HG03469 (cell line): ENCODE measurements around the gene KIF16B.

Experiments
- ATAC-seq: cut with Tn5 transposase; IDR thresholded peaks from one replicate; pipeline ENCODE4 v1.9.1; 2021; ENCODE audit warnings: mild to moderate bottlenecking, moderate library complexity, moderate number of reproducible peaks; ENCODE audit not compliant: unreplicated experiment

Gene KIF16B

DNA sequence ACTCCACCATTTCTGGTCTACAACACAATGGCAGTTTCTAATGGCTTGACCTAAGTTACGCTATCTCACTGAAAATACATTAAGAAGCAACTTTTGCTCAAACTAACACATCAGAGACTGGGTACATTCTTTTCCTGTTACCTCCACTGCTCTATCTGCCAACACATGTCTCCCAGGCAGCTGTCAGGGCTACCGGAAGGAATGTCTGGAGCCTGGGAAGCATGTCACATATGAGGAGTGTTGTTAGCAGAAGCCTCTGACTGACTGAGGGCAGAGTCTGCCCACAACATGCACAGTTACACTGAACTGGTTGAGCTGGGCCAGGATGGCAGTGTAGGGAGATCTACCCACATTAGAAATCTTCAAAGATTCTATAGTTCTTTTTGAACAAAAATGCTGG is 264.5 kb downstream of the KIF16B start:
- ATAC-seq: no peak

DNA sequence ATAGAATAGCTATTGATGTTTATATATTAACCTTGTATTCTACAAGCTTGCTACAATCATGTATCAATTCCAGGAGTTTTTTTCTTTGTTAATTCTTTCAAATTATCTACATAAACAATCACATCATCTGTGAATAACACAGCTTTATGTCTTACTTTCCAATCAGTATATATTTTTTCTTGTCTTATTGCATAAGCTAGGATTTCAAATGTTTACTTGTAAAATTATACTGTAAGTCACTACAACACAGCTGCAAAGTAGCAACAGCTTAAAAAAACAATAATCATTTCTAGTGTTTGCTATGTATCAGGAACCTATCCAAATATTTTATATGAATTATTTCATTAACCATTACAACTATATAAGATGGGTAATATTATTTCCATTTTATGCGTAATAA is 270.4 kb downstream of the KIF16B start:
- ATAC-seq: no peak

GRCh38 chr20:16301986-16302385 is 271.3 kb downstream of the KIF16B start:
- ATAC-seq: no peak

DNA sequence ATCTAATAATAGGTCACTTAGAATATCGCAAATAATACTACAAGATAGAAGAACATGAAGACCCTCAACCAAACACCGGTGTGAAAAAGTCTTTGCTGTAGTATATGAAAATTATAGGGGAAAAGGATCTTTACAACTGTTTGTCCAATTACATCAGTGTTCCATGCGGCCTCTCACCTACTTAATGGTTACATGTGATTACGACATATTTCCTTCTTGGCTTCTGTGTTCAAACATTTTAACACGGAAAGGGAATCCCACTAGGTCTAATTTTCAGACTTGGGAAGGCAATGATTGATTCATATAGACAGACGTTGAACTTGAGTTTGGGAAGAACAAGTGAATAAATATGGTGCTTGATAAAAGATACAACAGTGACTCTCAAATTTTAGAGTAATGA is 273.4 kb downstream of the KIF16B start:
- no peak for ATAC-seq

DNA sequence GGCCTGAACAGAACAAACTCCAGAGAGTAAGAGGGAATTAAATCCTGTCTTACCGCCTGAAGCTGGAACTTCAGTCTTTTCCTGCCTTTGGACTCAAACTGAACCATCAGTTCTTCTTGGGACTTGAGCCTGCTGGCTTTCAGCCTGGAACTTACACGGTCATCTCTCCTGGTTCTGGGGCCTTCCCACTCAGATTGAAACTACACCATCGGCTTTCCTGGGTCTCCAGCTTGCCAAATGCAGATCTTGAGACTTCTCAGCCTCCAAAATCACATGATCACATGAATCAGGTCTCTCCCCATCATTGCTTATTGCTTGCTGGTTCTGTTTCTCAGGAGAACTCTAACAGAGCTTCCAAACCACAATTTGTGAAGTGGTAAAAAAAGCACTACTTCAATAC is 276.3 kb downstream of the KIF16B start:
- no peak for ATAC-seq

DNA sequence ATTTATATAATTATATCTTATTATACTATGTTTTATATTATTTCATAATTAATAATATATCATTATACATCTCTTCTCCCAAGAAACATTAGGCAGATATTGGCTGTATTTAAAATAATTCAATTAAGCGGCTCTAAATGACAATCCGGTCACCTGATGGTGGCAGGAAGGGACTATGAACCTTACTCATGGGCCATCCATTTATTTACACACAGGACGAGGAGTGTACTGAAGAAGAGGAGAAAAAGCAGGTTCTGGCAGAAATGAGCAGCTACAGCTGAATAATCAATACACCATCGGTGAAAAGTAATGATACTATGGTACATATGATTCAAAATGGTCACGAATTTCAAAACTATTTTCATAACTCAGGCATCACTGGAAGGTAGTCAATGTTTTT is 277.7 kb downstream of the KIF16B start:
- no peak for ATAC-seq

DNA sequence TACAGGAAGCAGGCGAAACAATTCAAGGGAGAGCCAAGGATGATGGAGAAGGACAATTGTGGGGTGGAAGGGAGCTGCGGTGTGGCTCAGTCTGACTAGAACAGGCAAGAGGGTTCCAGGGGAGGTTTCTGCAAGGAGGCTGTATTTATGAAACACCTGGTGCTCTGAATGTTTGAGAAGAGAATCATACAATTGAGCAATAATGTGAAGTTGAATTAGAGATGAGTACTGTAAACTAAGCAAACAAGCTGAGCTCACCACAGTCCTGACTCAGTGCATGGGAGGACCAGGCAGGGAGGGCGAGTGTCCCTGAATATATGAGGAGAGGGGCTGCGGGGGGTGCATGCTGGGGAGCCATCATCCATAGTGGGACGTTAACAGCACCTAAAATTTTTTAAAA is 279.7 kb downstream of the KIF16B start:
- ATAC-seq: no peak

GRCh38 chr20:16292226-16292880 is 280.9 kb downstream of the KIF16B start:
- ATAC-seq: no peak

DNA sequence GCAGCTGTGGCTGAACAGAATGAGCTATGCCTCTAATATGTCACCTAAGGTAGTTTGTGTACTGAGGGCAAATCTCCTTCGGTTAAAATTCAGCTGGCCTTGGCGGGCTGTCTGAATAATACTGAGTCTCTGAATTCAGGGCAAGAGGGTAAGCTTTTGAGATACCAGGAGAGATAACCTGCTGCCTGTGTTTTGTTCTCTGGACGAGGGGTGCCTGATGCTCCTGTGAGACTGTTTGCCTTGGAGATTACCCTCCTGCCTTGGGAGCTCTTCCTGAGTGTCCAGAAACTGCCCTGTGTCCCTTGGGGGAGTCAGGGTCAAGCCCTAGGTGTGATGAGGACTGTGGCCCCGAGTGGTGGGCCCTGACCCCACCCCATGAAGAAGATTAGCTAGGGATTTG is 282.9 kb downstream of the KIF16B start:
- no peak for ATAC-seq

DNA sequence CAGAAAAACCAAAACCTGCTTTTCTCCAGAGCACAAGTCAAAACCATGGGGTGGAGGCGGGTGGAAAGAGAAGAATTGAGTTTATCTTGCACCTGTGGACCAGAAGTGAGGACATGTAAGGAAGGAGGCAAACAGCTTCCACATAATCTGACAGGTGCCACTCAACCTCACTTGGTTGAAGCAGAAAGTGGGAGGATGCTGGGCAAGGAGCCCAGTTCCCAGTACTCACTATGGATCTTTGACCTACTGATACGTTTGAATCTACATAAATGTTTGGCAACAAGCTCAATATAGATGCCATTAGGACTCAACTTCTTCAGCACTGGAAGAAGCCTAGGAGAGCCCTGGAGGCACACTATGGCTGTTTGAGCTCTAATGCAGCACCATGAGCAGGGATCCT is 285.5 kb downstream of the KIF16B start:
- ATAC-seq: no peak

DNA sequence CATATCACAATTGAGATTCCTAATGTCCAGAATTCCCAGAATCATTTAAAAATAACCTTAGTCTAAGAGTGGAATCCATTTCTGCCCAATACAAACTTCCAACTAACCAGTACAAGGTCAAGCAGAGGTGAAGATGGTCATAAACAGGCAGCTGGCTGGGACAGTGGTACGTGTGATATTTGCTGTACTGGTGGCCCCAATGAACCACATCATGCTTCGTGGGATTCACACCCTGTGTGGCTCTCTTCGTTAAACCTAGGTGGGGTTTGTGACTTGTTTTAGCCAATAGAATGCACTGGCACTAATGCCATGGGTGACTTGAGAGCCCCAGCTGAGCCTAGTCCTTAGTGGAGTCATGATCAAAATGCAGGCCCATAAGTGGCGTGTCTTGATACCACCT is 286.6 kb downstream of the KIF16B start:
- no peak for ATAC-seq

DNA sequence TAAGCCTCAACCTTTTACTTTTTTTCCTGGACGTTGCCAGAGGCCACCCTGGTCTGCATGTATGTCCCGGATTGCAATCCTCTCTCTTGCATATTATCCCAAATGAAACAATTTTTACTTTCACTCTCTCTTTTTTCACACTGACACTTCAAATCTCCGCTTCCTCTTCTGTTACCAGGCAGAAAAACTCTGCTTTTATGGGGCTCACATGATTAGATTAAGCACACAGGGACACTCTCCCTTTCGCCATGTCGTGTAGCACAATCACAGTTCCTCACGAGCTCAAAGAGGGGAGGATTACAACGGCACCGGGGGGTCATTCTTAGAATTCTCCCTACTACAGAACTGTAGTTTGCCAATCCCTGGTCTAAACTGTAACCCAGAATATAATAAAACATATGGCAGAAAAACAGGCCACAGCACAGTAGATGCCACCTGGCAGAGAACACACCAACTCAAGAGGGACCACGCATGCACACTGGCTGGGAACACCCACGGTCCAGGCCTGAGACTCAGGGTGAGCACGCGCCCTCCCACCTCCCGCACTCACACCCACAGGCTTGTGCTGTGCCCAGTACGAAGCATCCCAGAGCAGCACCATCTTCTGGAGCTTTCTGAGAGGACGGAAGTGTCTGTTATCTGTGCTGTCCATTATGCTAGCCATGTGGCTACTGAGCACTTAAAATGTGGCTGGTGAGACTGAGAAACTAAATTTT is 288.7 kb downstream of the KIF16B start:
- no peak for ATAC-seq

DNA sequence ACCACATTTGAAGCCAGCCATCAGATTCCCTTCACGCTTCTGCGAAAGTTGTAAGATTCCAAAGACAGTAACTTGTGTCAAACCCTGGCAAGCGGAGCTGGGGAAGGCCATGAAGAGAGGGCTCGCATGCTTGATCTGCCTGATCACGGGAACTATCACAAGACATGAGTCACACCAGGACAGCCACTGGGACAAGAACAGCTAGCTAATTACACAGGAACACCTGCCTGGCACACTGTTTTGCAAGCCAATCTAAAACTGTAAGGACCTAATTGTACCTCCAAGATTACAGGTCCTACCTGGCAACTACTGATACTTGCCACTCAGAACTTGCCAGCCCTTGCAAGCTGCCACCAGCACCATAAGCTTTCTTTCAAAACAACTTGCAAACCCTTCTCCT is 289.3 kb downstream of the KIF16B start:
- no peak for ATAC-seq

DNA sequence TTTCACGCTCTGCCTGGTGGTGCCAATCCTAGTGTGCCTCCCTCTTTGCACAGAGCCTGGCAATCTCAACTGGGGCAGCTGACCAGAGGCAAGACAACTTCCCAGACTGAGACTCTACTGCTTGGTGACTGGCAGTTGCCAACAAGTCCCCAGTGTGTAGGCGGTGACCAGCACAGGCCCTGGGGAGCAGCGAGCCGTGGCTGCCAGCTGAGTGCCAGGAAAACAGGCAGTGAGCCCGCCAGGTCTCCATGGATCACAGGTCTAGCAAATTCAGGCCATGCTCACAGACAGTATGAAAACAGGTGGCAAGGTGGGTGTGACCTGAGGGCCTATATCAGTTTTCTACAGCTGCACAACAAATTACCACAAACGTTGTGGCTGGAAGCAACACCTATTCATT is 289.9 kb downstream of the KIF16B start:
- no peak for ATAC-seq

- ATAC-seq: no peak
These were observed 293.0 kb downstream of the KIF16B start for GRCh38 chr20:16280219-16280618.

DNA sequence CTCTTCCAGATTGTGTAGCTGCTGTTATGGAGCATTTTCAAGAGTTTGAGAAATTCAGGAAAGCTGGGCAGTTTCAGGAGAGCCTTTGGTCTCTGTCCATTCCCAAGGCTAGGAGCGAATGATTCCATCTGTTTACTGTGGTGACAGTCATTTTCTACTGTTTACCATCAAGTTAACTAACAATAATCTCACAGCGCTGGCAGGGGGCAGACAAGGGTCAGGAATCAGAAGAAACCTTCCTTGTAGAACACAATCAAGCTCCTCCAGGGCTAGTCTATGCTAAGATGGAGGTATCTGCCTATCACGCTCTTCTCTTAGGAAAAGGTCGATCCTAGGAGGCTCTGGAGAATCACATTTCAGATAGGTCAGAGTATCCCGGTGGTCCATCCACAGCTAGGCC is 293.9 kb downstream of the KIF16B start:
- no peak for ATAC-seq

GRCh38 chr20:16273812-16274555 is 299.3 kb downstream of the KIF16B start:
- ATAC-seq: no peak

DNA sequence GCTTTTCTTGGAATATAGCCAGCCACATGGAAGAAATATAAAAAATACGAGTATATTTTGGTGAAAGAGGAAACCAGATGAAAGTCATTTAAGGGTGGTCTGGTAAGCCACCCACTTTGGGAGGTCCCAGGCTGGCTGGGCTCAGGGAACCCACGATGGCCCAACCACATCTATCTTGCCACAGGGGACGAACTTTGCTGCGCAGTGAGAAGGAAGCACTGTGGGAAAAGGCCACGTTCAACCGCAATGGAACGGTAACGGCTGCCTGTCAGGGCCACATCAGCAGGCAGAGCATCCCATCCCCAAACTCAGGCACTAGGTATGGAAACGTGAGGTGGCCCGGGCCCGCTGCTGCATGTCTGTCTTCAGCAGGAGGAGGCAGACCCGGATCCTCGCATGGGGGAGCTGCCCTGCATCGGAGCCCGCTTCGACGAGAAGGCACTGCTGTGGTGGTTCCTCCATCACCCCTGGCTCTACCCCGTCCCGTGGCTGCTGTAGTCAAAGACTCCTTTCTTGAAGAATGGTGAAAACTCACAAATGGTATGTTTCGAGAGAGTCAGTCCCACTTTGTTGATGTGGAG is 300.4 kb downstream of the KIF16B start:
- no peak for ATAC-seq

- no peak for ATAC-seq
These were observed 301.8 kb downstream of the KIF16B start for GRCh38 chr20:16271450-16271849.

DNA sequence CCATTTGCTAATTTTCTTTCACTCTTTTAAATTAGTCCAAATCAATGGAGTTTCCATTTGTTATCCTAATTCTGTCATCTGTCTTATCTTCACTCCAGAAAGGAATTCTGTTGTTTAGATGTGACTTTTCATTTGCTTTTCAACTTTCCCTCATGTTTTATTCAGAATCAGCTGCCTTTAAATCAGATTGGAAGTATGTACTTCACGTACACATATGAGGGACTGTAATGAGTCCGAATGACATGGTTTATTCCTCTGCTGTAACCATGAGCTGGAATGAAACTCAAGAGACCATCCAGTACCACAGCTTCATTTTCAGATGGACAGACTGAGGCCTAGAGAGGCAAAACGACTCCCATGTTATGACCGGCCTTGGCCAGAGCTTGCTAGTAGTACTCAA is 302.3 kb downstream of the KIF16B start:
- no peak for ATAC-seq

DNA sequence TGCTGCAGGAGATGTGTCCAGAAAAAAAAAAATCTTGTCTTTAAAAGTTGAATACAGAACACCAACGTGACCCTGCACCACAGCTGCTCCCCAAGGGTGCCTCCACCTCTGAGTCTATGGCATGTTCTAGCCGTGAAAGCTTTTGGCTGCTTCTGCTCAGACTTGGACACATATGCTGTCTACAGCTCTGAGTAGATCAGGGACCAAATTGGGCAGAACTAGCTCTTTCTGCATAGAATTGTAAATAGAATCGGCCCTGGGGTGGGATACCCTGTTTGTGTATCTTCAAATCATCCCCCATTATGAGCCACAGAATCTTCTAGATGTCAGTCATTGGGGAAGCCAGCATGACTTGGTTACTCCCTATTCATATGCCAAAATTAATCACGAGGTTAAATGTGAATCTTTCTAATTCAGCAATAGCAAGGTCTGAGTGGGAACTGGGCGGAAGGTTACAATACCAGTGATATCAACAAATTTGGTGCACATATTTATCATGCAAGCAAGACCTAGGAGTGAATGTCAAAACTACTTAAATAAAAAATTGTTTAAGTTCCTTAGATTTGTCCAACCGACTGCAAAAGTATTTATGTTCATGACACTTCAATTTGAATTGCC is 302.8 kb downstream of the KIF16B start:
- no peak for ATAC-seq
